Measurements from ENCODE around the gene JAML.

Gene JAML

DNA sequence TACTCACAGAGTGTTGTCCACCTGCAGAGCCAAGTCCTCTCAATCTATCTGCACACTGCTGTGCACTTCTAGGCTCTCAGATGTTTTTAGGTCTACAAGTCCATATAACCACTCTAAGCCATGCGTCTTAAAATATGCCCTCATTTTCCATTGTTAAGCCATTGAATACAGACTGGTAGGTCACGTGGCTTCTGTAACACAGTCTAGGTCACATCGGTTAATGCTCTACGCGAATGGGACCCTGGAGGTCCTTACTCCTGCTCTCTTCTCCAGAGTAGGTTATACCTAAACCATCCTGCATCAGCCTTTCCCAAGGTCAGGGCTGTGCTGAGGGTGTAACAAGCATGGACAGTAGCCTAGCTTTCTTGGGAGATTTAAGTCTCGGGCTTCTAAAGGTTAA is 819 bp downstream of the JAML start:
- Histone ChIP-seq H3K36me3 (ENCODE audit: insufficient read depth, insufficient read length, low read length) (no peaks in the 10 kb centered on the region), H3K27me3 (ENCODE audit: insufficient read depth, insufficient read length) (no peaks in the 10 kb centered on the region)

GRCh38 chr11:118223570-118223969 is 1.2 kb downstream of the JAML start:
- no peak for TF ChIP-seq ZNF274 (IDR thresholded peaks at IDR 0.05; ENCODE audit: low read depth, low read length)
- no peak overlapping the region for H3K4me3 ChIP-seq (ENCODE audit: insufficient read length, low read depth)
- no peaks in the 10 kb centered on the region for H3K4me1 ChIP-seq (ENCODE audit: insufficient read depth, insufficient read length)
- no peaks in the 10 kb centered on the region for H3K36me3 ChIP-seq (ENCODE audit: insufficient read depth, insufficient read length, low read length)
- no peak for DNase-seq (ENCODE audit: low read depth, low spot score)
- no peaks in the 10 kb centered on the region for H3K9me3 ChIP-seq (ENCODE audit: insufficient read depth, low read length)
- no peaks in the 10 kb centered on the region for H3K27me3 ChIP-seq (ENCODE audit: insufficient read depth, insufficient read length)
- H3K9ac ChIP-seq (ENCODE audit: insufficient read length, low read depth) = no peak overlapping the region

More for the DNA sequence above, 819 bp downstream of the JAML start:
- H3K9ac ChIP-seq (ENCODE audit: insufficient read length, low read depth) = no peak overlapping the region
- no peak for DNase-seq (ENCODE audit: low read depth, low spot score)
- no peaks in the 10 kb centered on the region for H3K4me1 ChIP-seq (ENCODE audit: insufficient read depth, insufficient read length)
- no peak overlapping the region for H3K4me3 ChIP-seq (ENCODE audit: insufficient read length, low read depth)
- H3K9me3 ChIP-seq (ENCODE audit: insufficient read depth, low read length) = no peaks in the 10 kb centered on the region
- TF ChIP-seq SUZ12 (IDR thresholded peaks at IDR 0.05; ENCODE audit: extremely low read depth, insufficient read depth, insufficient read length) (no peak), ZNF274 (IDR thresholded peaks at IDR 0.05; ENCODE audit: low read depth, low read length) (no peak), YY1 (IDR thresholded peaks at IDR 0.05; ENCODE audit: insufficient read depth, insufficient read length) (no peak)

DNA sequence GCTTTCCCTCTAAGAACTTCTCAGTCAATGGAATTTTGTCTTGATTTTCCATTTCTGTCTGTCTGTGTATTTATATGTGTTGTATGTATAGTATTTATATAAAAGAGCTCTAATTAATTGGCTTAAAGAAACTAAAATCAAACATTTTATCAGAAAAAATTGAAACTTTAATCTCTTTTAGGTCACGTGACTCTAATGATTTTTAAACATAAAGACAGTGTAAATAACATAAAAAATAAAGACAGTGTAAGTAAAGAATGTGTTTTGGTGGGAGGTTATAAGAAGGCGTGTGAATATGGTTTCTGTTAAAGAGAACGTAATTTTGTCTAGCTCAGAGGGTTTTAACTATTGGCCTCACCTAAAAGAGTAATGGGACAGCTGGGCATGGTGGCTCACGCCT is 2.4 kb downstream of the JAML start:
- Histone ChIP-seq H3K4me3 (ENCODE audit: insufficient read length, low read depth) (no peak overlapping the region), H3K36me3 (ENCODE audit: insufficient read depth, insufficient read length, low read length) (no peaks in the 10 kb centered on the region), H3K27me3 (ENCODE audit: insufficient read depth, insufficient read length) (no peaks in the 10 kb centered on the region), H3K9me3 (ENCODE audit: insufficient read depth, low read length) (no peaks in the 10 kb centered on the region), H3K4me1 (ENCODE audit: insufficient read depth, insufficient read length) (no peaks in the 10 kb centered on the region), H3K9ac (ENCODE audit: insufficient read length, low read depth) (no peak overlapping the region)
- DNase-seq (ENCODE audit: low read depth, low spot score) = no peak
- no peak for TF ChIP-seq YY1 (IDR thresholded peaks at IDR 0.05; ENCODE audit: insufficient read depth, insufficient read length)
- no peak for TF ChIP-seq SUZ12 (IDR thresholded peaks at IDR 0.05; ENCODE audit: extremely low read depth, insufficient read depth, insufficient read length)
- no peak for TF ChIP-seq ZNF274 (IDR thresholded peaks at IDR 0.05; ENCODE audit: low read depth, low read length)

- H3K9ac ChIP-seq (ENCODE audit: insufficient read length, low read depth) = no peak overlapping the region
- TF ChIP-seq YY1 (IDR thresholded peaks at IDR 0.05; ENCODE audit: insufficient read depth, insufficient read length) = no peak
- no peak for TF ChIP-seq SUZ12 (IDR thresholded peaks at IDR 0.05; ENCODE audit: extremely low read depth, insufficient read depth, insufficient read length)
- TF ChIP-seq ZNF274 (IDR thresholded peaks at IDR 0.05; ENCODE audit: low read depth, low read length) = no peak
- no peaks in the 10 kb centered on the region for H3K36me3 ChIP-seq (ENCODE audit: insufficient read depth, insufficient read length, low read length)
- no peak for DNase-seq (ENCODE audit: low read depth, low spot score)
- no peaks in the 10 kb centered on the region for H3K4me1 ChIP-seq (ENCODE audit: insufficient read depth, insufficient read length)
- no peak overlapping the region for H3K4me3 ChIP-seq (ENCODE audit: insufficient read length, low read depth)
- H3K9me3 ChIP-seq (ENCODE audit: insufficient read depth, low read length) = no peaks in the 10 kb centered on the region
- no peaks in the 10 kb centered on the region for H3K27me3 ChIP-seq (ENCODE audit: insufficient read depth, insufficient read length)
Measured at GRCh38 chr11:118221419-118221818, 3.4 kb downstream of the JAML start.

DNA sequence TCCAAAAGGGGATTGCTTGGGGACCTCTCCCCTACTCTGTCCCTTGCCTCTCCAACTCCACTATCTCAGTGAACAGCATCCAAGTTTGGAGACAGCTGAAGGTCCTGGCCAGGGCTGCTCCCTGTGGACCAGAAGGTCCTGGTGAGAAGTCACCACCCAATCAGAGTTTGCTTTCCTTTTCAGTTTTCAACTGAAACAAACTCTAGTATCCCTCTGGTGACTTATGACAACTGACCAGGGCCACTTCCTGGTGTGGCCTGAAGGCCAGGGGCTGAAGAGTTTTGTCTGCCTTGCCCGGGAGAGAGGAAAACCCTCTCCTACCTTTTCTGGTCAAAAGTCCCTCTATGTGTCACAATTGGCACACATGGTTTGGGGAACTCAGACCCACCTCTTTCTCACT is 5.1 kb downstream of the JAML start:
- Histone ChIP-seq H3K4me3 (ENCODE audit: insufficient read length, low read depth) (no peak overlapping the region), H3K4me1 (ENCODE audit: insufficient read depth, insufficient read length) (no peaks in the 10 kb centered on the region), H3K9me3 (ENCODE audit: insufficient read depth, low read length) (no peaks in the 10 kb centered on the region), H3K36me3 (ENCODE audit: insufficient read depth, insufficient read length, low read length) (no peaks in the 10 kb centered on the region), H3K9ac (ENCODE audit: insufficient read length, low read depth) (no peak overlapping the region), H3K27me3 (ENCODE audit: insufficient read depth, insufficient read length) (no peaks in the 10 kb centered on the region)
- no peak for DNase-seq (ENCODE audit: low read depth, low spot score)
- TF ChIP-seq SUZ12 (IDR thresholded peaks at IDR 0.05; ENCODE audit: extremely low read depth, insufficient read depth, insufficient read length) (no peak), ZNF274 (IDR thresholded peaks at IDR 0.05; ENCODE audit: low read depth, low read length) (no peak), YY1 (IDR thresholded peaks at IDR 0.05; ENCODE audit: insufficient read depth, insufficient read length) (no peak)

- no peak for DNase-seq (ENCODE audit: low read depth, low spot score)
- Histone ChIP-seq H3K4me3 (ENCODE audit: insufficient read length, low read depth) (no peak overlapping the region), H3K9me3 (ENCODE audit: insufficient read depth, low read length) (no peaks in the 10 kb centered on the region), H3K36me3 (ENCODE audit: insufficient read depth, insufficient read length, low read length) (no peaks in the 10 kb centered on the region), H3K27me3 (ENCODE audit: insufficient read depth, insufficient read length) (no peaks in the 10 kb centered on the region), H3K4me1 (ENCODE audit: insufficient read depth, insufficient read length) (peaks cover 4% of the 10 kb centered on the region), H3K9ac (ENCODE audit: insufficient read length, low read depth) (no peak overlapping the region)
- no peak for TF ChIP-seq ZNF274 (IDR thresholded peaks at IDR 0.05; ENCODE audit: low read depth, low read length)
- TF ChIP-seq SUZ12 (IDR thresholded peaks at IDR 0.05; ENCODE audit: extremely low read depth, insufficient read depth, insufficient read length) = no peak
- no peak for TF ChIP-seq YY1 (IDR thresholded peaks at IDR 0.05; ENCODE audit: insufficient read depth, insufficient read length)
Measured at GRCh38 chr11:118219244-118219643, 5.6 kb downstream of the JAML start.

DNA sequence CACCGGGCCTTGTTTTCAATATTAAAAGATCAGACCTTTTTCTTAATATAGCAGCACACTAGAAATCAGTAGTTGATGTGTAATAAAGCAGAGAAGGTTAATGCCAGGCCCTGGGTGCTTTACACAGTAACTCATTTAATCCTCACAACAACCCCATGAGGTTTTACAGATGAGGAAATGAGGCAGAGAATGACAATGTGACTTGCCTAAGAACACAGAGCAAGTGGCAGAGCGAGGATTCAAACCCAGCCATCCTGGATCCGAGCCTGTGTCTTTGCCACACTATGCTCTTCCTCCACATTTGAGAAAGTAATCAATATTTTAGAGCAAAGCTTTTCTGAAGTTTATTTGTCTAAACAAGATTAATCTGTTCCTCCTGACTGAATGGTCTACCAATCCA is 7.2 kb downstream of the JAML start:
- no peak overlapping the region for H3K9ac ChIP-seq (ENCODE audit: insufficient read length, low read depth)
- no peak overlapping the region for H3K4me3 ChIP-seq (ENCODE audit: insufficient read length, low read depth)
- H3K4me1 ChIP-seq (ENCODE audit: insufficient read depth, insufficient read length) = peaks cover 7% of the 10 kb centered on the region
- H3K36me3 ChIP-seq (ENCODE audit: insufficient read depth, insufficient read length, low read length) = no peaks in the 10 kb centered on the region
- no peaks in the 10 kb centered on the region for H3K27me3 ChIP-seq (ENCODE audit: insufficient read depth, insufficient read length)
- no peak for TF ChIP-seq SUZ12 (IDR thresholded peaks at IDR 0.05; ENCODE audit: extremely low read depth, insufficient read depth, insufficient read length)
- H3K9me3 ChIP-seq (ENCODE audit: insufficient read depth, low read length) = no peaks in the 10 kb centered on the region
- DNase-seq (ENCODE audit: low read depth, low spot score) = no peak
